Breast epithelium (tissue), 3 donors: Measurements from ENCODE around the gene IL13RA2.

Experiments used
- CTCF ChIP-seq, 3 donors: fragments of 450-650 bp; IDR thresholded peaks; one replicate each; pipeline ENCODE4 v1.5.1; 2016 to 2017; ENCODE audit warnings: antibody characterized with exemption in 3 of 3, mild to moderate bottlenecking in 3 of 3, moderate library complexity in 3 of 3
- POLR2A ChIP-seq: fragments of 450-650 bp; IDR thresholded peaks from one replicate; pipeline ENCODE4 v1.6.1; 2016; ENCODE audit warnings: antibody characterized with exemption, mild to moderate bottlenecking, moderate library complexity
- POLR2AphosphoS5 ChIP-seq, 3 donors: sonication (generic); formaldehyde crosslinking; IDR thresholded peaks; one replicate each; pipeline ENCODE4 v1.6.1; 2017; ENCODE audit warnings: antibody characterized with exemption in 3 of 3

- TF ChIP-seq CTCF (IDR thresholded peaks at IDR 0.05) (no peak), POLR2A (no peak), POLR2AphosphoS5 (IDR thresholded peaks at IDR 0.05) (no peak)
Observed at GRCh38 chrX:115036029-115036428, 18.6 kb upstream of the IL13RA2 start.
